Islet precursor cell (in vitro differentiated cells): ENCODE results near the gene TMEM43.

ENCODE experiments used
- DNase-seq: peaks from one replicate; pipeline ENCODE4 v3.0.0-alpha.2; 2018

Gene TMEM43

DNA sequence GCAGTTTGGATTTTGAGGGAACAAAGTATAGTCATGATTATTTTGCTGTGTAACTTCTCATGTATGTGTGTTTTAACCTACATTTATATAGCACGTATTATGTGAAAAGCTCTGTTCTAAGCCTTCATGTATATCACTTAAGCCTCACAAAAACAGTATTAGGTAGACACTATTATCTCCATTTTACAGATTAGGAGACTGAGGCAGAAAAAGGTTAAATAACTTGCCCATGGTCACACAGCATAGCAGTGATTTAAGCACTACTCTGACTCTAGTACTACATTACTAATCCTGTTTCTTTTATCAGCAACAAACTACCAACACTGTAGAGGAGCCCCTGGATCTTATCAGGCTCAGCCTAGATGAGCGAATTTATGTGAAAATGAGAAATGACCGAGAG is 56.4 kb downstream of the TMEM43 start:
- DNase-seq = no peak

DNA sequence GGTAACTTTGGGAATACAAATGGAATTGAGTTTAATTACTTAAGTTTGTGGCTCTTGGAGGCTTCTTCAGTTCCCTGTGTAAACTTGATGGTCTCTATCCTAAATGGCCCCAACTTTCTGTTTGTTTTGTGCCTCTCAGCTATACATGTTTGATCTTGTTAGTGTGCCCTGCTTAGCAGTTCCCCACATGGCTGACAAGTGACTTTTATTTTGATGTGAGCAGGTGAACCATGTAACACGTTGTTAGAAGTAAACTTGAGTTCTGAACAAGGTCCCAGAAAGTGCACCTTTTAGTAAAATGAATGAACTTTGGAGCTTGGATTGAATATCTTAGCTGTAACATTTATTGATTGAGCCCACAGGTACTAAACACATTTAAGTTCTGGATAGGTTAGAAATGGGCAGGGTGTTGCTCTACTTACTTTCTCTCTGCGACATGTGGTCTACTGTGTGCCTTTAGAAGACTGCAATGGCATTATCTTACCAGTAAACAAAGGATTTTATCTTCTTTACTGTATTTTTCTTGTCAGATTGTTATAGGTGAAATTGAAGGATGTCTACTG is 58.2 kb downstream of the TMEM43 start:
- DNase-seq = no peak

DNA sequence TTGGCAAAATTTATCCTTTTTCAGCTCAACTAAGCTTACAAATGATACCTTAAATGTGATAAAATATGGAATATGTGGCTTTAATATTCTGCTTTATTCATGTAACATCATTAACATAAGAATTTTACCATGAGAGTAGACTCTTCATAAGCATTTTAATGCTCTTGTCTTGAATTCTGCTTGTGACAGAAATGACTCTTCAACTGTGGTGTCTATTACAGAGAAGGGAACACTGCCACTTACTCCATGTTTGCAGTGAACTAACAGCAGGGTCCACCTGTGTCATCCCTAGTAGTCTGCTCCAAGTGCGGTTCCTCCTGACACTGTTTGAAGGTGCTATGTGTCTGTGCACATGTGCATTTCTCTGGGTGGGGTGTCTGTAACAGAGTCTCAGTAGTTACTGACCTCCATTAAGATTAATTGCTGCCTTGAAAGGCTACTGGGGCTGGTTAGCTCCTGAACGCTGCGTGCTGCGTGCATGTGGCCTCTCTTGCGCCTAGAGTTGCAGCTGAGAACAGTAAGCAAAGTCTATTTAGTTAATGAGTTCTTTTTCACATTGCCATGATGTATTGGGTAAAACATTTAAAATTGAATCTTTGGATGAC is 62.1 kb downstream of the TMEM43 start:
- DNase-seq = no peak

DNA sequence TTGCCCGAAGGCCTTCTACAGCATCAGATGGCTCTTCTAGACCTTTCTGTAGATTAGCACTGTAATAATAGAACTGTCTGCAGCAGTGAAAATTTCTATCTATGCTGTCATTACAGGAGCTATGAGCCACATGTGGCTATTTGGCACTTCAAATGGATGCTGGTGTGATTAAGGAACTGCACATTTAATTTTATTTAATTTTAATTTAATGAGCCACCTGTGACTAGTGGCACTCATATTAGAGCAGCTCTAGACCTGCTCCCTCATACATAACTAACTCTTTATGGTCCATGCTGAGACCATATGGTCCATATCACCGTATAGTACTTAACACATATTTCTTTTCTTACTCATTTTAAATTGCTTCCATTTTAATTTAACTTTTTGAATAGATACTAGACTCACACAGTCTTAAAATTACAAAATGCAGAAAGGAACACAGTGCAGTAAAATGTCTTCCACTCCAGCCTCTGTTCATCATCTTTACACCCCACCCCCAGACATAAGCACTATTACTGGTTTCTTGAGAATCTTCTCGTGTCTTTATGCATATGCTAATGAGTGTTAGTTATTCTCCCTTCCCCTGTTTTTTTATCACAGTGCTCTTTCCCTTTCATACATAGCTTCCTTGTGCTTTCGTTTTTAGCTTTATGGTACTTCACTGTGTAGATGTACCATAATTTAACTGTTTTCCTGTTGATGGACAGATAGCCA is 63.3 kb downstream of the TMEM43 start:
- no peak for DNase-seq
